ENCODE measurements around the gene ATP8A2.

- no peak for TF ChIP-seq CTCF (IDR thresholded peaks at IDR 0.05)
- no peak for TF ChIP-seq POLR2AphosphoS5 (IDR thresholded peaks at IDR 0.05)
Observed at GRCh38 chr13:26050568-26051230, 678.9 kb downstream of the ATP8A2 start.
